HG03045 (cell line): ENCODE data around the gene SPINK2.

ENCODE experiments used
- ATAC-seq: cut with Tn5 transposase; IDR thresholded peaks from one replicate; pipeline ENCODE4 v1.9.1; 2021; ENCODE audit warnings: mild to moderate bottlenecking, moderate library complexity; ENCODE audit not compliant: unreplicated experiment

SPINK2 gene

DNA sequence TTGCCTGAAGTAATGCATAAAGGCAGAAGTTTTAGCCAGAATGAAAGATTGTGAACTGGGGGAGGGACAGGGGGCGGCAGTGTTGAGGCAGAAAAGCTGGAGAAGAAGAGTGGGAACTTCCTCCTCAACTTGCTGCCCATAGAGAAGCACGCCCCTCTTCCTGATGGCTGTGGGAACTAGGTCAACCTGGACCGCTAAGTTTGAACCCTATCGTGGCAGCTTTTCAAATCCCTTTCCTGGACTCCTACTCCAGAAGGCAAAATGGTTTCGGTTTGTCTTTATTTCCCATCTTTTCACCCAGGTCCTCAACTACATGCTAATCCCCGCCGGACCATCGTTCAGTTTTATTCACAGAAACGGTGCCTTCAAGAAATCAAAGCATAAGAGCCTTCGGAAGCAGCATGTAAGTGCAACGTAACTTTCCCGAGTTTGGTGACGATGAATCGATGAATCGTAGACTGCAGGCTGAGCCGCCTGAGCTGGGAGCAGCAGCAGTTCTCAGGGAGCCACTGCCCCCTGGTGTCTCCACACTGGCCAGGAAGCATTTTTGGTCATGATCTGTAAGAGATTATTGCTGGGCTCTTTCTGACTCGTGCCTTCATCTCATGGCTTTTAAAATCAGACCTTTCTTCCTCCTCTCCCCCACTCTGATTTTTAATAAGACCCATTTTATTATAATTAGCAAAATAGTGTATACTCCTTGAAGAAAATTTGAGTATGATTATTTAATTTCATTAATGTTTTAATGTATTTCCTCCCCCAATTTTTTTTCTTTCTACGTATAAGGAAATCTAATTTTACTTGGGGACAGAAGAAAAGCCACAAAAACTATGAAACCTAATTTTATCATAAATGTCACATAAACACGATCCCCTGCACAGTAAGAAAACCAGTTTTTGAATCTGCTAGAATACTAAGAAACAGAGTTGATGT is 21.4 kb downstream of the SPINK2 start:
- ATAC-seq, result peak; percentile 95

DNA sequence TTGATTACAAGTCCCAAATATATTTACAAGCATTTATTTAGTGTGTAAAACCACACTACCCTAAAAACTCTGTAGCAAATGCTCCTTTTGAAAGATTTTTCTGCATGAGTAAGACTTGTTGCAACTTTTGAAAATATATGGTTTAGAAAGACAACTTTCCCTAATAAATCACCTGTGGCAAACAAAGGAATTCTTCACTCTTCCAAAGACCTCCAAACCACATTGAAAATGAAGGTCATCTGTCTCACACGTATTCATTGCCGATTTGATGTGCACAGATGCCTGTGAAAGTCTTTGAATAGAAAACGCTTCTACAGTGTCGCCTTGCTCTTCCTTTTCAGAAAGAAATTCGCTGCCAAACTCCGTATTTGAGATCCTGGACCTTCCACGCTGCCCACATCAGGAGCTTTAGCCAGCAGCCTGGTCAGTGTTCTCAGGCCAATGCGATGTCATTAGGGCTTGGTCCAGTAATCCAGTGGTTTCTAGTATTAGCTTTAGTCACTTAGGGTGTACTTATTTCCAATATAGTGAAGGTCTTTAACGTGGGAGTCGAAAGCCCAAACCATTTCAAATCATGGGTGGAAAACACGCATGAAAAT is 22.2 kb downstream of the SPINK2 start:
- ATAC-seq, result no peak

DNA sequence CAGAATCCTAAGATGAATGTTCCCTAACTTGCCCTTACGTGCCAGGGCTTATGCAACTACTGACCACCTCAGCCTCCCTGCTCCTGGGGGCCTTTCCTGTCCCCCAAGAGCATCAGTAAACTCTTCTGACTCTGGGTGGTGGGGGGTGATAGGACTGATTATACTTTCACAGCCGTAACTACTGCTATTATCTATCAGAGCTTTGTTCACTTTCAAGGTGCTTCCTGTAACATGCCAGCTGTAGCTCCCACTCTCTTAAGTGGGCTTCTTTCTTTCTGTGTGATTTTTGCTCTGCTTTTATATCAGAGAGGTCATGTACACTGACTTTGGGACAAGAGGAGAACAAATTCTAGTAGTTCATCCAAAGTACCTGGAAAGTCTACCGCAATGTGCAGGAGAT is 25.3 kb downstream of the SPINK2 start:
- no peak for ATAC-seq

DNA sequence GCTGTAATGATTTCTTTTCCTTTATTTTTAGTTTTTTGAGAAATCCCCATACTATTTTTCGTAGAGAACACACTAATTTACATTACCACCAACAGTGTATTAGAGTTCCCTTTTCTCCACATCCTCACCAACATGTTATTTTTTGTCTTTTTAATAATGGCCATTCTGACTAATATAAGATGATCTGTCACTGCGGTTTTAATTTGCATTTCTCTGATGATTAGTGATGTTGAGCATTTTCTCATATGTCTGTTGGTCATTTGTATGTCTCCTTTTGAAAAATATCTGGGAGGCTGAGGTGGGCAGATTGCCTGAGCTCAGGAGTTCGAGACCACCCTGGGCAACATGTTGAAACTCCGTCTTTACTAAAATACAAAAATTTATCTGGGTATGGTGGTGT is 30.2 kb downstream of the SPINK2 start:
- no peak for ATAC-seq

DNA sequence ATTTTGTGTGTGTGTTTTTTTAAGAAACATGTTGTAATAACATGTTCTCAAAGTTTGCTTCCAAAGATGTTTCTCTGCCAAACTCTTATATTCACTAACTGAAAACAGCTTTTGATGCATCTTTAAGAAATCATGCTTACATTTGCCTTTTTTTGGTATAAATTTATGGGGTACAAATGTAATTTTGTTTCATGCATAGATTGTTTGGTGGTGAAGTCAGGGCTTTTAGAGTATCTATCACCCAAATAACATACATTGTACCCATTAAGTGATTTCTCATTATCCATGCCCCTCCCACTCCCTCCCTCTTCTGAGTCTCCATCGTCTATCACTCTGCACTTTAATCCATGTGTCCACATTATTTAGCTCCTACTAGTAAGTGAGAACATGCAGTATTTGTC is 30.8 kb downstream of the SPINK2 start:
- ATAC-seq, result no peak

DNA sequence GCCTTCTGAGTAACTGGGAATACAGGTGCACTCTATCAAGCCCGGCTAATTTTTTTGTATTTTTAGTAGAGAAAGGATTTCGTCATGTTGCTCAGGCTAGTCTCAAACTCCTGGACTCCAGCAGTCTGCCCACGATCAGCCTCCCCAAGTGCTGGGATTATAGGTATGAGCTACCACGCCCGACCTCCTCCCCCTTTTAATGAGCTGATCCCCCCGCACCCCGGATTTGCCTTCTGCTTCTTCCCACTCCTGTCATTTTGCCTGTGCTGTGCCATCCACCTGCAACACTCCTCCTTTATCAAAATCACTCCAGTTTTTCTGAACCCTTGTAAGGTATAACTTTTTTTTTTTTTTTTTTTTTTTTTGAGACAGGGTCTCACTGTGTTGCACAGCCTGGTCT is 33.4 kb downstream of the SPINK2 start:
- no peak for ATAC-seq

GRCh38 chr4:56787380-56787779 is 34.1 kb downstream of the SPINK2 start:
- no peak for ATAC-seq

GRCh38 chr4:56786955-56787354 is 34.5 kb downstream of the SPINK2 start:
- no peak for ATAC-seq

DNA sequence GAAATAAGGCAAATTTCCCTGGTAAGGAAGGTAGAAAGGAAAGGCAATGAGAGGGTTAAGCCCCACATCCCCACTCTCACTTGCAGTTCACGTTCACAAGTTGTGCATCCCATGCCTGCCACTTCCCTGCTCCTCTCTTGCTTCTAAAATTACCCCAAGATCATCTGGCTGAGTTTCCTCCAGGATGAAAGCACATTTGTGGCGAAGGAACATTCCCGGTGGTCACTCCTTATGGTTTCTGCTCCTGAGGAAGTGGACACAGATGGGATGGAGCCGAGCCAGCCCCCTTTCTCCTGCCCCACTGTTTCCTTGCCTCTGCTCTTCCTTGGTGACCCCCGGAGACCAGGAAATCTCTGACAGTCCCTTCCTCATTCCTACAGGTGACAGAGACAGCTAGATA is 37.5 kb downstream of the SPINK2 start:
- ATAC-seq, result no peak

DNA sequence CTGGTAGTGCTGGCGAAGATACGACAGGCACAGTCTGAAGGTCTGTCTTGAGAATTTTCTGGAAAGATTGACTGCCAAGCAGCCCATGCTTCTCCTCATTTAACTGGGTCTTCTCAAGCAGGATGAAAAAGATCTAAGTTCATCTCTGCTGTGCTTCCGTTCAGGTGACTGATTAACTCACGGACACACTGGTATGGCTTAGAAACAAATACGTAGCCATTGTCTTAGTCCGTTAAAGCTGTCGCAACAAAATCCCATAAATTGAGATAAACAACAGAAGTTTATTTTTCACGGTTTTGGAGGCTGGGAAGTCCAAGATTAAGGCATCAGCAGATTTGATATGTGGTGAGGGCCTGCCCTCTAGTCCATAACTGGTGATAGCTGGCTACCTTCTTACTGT is 39.5 kb downstream of the SPINK2 start:
- no peak for ATAC-seq

GRCh38 chr4:56773346-56773745 is 48.2 kb downstream of the SPINK2 start:
- no peak for ATAC-seq

DNA sequence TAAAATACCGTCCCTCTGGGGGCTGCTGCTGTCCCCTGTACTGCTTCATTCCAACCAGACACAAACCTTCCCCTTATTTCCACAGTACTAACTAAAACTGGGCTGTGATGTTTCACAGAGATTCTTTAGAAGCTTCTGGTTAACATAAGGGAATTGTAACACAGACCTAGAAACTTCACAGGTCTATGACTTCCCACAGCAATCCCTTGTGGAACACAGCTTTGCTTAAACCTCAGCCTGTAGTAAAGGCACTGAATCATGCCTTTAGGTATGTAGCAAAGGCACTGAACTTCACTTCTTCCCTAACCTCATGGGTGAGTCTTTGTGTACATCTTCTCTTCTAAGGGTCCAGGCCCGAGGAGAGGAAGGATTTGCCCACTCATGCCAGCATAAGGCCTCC is 49.4 kb downstream of the SPINK2 start:
- no peak for ATAC-seq

DNA sequence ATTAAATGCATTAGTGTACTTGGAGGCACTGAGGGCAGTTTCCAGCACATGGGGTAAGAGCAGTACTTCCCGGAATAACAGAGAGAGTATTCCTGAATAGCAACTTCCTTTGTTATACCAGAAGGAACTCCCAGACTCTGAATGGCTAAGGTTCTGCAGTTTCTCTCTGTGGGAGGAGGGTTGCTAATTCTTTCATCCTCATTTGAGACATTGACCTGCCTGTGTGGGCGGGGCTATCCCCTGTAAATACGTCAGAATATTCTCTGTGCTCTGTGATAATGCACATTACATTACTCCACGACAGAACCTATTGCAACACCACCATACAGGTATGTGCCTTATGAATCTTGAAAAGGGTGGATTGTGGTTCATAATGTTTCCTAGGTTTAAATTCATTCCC is 52.7 kb downstream of the SPINK2 start:
- ATAC-seq, result no peak

- ATAC-seq, result no peak
Measured at GRCh38 chr4:56768316-56768715, 53.2 kb downstream of the SPINK2 start.

- no peak for ATAC-seq
Measured at GRCh38 chr4:56767567-56767966, 53.9 kb downstream of the SPINK2 start.

GRCh38 chr4:56764775-56765174 is 56.7 kb downstream of the SPINK2 start:
- ATAC-seq, result no peak

GRCh38 chr4:56764223-56764622 is 57.3 kb downstream of the SPINK2 start:
- no peak for ATAC-seq

- no peak for ATAC-seq
Measured at GRCh38 chr4:56762484-56763250, 58.8 kb downstream of the SPINK2 start.

GRCh38 chr4:56760183-56760582 is 61.3 kb downstream of the SPINK2 start:
- no peak for ATAC-seq
